Kidney (tissue), 14 donors: ENCODE data around the gene SMIM35. TPM values are rescaled to one million over a fixed set of nuclear protein-coding genes. Genes with fewer than 3 reads are reported as not detected.
A peak's percentile ranks its signal among the peaks of the same experiment; 100 is the strongest.

Source experiments
- DNase-seq, 5 donors: peaks; one replicate each; pipeline ENCODE4 v3.0.0-alpha.2; 2013 to 2020
- FAIRE-seq: peaks from 2 replicates; lab custom pipeline; 2012; peaks lifted over from hg19 to GRCh38; lab: Jason Lieb, UNC
- H3K27ac ChIP-seq, 2 donors: one replicate each; pipeline ENCODE4 v1.7.0; 2013; ENCODE audit warnings: low read depth in 2 of 2, low read length in 2 of 2, inconsistent platforms in 1 of 2
- H3K27me3 ChIP-seq: one replicate; pipeline ENCODE4 v1.7.1; 2013; ENCODE audit warnings: low read length, inconsistent platforms; ENCODE audit not compliant: control insufficient read depth, insufficient read depth
- H3K36me3 ChIP-seq, 3 donors: one replicate each; pipeline versions ENCODE4 v1.7.0 to v1.7.1; 2013; ENCODE audit warnings: low read length in 3 of 3, control low read depth in 1 of 3, inconsistent platforms in 1 of 3; ENCODE audit not compliant: insufficient read depth in 3 of 3, control insufficient read depth in 2 of 3
- H3K4me1 ChIP-seq, 3 donors: one replicate each; pipeline versions ENCODE4 v1.7.0 to v1.7.1; 2013; ENCODE audit warnings: low read length in 3 of 3, inconsistent platforms in 1 of 3, low read depth in 1 of 3; ENCODE audit not compliant: control insufficient read depth in 2 of 3, insufficient read depth in 2 of 3
- H3K4me3 ChIP-seq, 3 donors: one replicate each; pipeline versions ENCODE4 v1.7.0 to v1.8.1; 2013; ENCODE audit warnings: low read length in 3 of 3, control low read depth in 1 of 3, inconsistent platforms in 1 of 3
- H3K9ac ChIP-seq, 3 donors: one replicate each; pipeline versions ENCODE4 v1.7.0 to v1.7.1; 2013; ENCODE audit warnings: low read length in 3 of 3, control low read depth in 1 of 3, inconsistent platforms in 1 of 3
- H3K9me3 ChIP-seq, 3 donors: one replicate each; pipeline versions ENCODE4 v1.7.0 to v1.7.1; 2013; ENCODE audit warnings: low read length in 3 of 3, control low read depth in 1 of 3, inconsistent platforms in 1 of 3; ENCODE audit not compliant: control insufficient read depth in 2 of 3, insufficient read depth in 1 of 3
- CTCF ChIP-seq: IDR thresholded peaks from 3 replicates; pipeline ENCODE4 v1.5.1; 2012; ENCODE audit warnings: mild to moderate bottlenecking, moderate library complexity, borderline replicate concordance; ENCODE audit not compliant: insufficient read depth; ENCODE audit errors: extremely low read depth
- intact Hi-C: fragments of 100-400 bp; cut with DNase I; formaldehyde crosslinking; loops from one replicate; pipeline ENCODE4 v1.11.1; 2022
- polyA plus RNA-seq: library from polyadenylated mRNA; stranded (reverse); fragments of 350-450 nt; fragmentation: Illumina TruSeq; extraction: RNeasy Lipid Tissue Mini Kit (QIAGEN cat#74804); gene quantifications from one replicate; pipeline ENCODE4 v1.2.3, GENCODE V29; 2014; ENCODE audit warnings: low read depth, low replicate concordance; ENCODE audit not compliant: insufficient read depth
- total RNA-seq: library from RNA; stranded (reverse); fragmentation: NEBNext Ultra II Directional; extraction: Animal tissue kit (Norgen Biotek cat#: 25700); gene quantifications from one replicate; pipeline ENCODE4 v1.2.1, GENCODE V29; 2021
- donor health status: control.
- donor health status: control.
- donor health status: control.
- donor health status: control.
- donor health status: control.
- donor health status: DM: yes; HTN: yes; CAD: no.
- donor health status: Normal renal cell carcinoma (clear cell type).

SMIM35 gene
- total and polyA plus RNA-seq, 2 donors from 2014 or later, result 0.80 TPM; not detected in 1

GRCh38 chr11:118028626-118029025 is 58.1 kb downstream of the SMIM35 start:
- Histone ChIP-seq H3K27me3 (no peaks in the 10 kb centered on the region), H3K4me3 (no peak overlapping the region), H3K36me3 (no peaks in the 10 kb centered on the region), H3K9me3 (peaks cover 0 to 2% (median 0%) of the 10 kb centered on the region in 3 donors), H3K4me1 (no peaks in the 10 kb centered on the region), H3K27ac (no peak overlapping the region), H3K9ac (no peak overlapping the region)
- no peak for TF ChIP-seq CTCF
- intact Hi-C loops, result no loop called here
- no peak for FAIRE-seq
- no peak for DNase-seq

GRCh38 chr11:118027694-118028093 is 59.1 kb downstream of the SMIM35 start:
- Histone ChIP-seq H3K4me3 (no peak overlapping the region), H3K27ac (no peak overlapping the region), H3K36me3 (no peaks in the 10 kb centered on the region), H3K9me3 (peaks cover 0 to 2% (median 0%) of the 10 kb centered on the region in 3 donors), H3K9ac (no peak overlapping the region), H3K27me3 (no peaks in the 10 kb centered on the region), H3K4me1 (no peaks in the 10 kb centered on the region)
- FAIRE-seq, result no peak
- intact Hi-C loops, result no loop called here
- DNase-seq, result no peak
- TF ChIP-seq CTCF, result no peak

- TF ChIP-seq CTCF, result no peak
- H3K9ac ChIP-seq, result no peak overlapping the region
- no peaks in the 10 kb centered on the region for H3K4me1 ChIP-seq
- no peak overlapping the region for H3K4me3 ChIP-seq
- DNase-seq (no peak), FAIRE-seq (peak; percentile 75)
- no peaks in the 10 kb centered on the region for H3K36me3 ChIP-seq
- H3K27me3 ChIP-seq, result no peaks in the 10 kb centered on the region
- H3K27ac ChIP-seq, result no peak overlapping the region
- intact Hi-C loops, result no loop called here
- peaks cover 0 to 3% (median 2%) of the 10 kb centered on the region in 3 donors for H3K9me3 ChIP-seq
These were observed 65.6 kb downstream of the SMIM35 start for GRCh38 chr11:118021146-118021545.

GRCh38 chr11:118018401-118018800 is 68.4 kb downstream of the SMIM35 start:
- H3K9ac ChIP-seq, result no peak overlapping the region
- no peak for FAIRE-seq
- TF ChIP-seq CTCF, result no peak
- H3K27ac ChIP-seq, result no peak overlapping the region
- H3K4me1 ChIP-seq, result no peaks in the 10 kb centered on the region
- DNase-seq, result no peak
- intact Hi-C loops, result no loop called here
- H3K4me3 ChIP-seq, result no peak overlapping the region
- peaks cover 0 to 3% (median 0%) of the 10 kb centered on the region in 3 donors for H3K9me3 ChIP-seq
- no peaks in the 10 kb centered on the region for H3K27me3 ChIP-seq
- no peaks in the 10 kb centered on the region for H3K36me3 ChIP-seq
